A549 (cell line): Measurements from ENCODE around the gene FAM118B.

Experiments
- ATOH8 ChIP-seq: fragments of 250-450 bp; sonication (Bioruptor Pico); IDR thresholded peaks from 2 replicates; pipeline ENCODE4 v1.5.0; 2020; ENCODE audit warnings: low read depth, mild to moderate bottlenecking, moderate library complexity
- CTCF ChIP-seq: fragments of >200 bp; sonication (Bioruptor Twin); formaldehyde crosslinking; IDR thresholded peaks from 3 replicates; pipeline ENCODE4 v1.5.1; 2016
- EP300 ChIP-seq, 2 experiments: fragments of >200 bp; sonication (Bioruptor Twin); formaldehyde crosslinking; IDR thresholded peaks; 2 replicates in 1 of 2; 3 replicates in 1 of 2; pipeline ENCODE4 v1.6.1; 2016 to 2017
- RCOR1 ChIP-seq: fragments of 150-350 bp; IDR thresholded peaks from 2 replicates; pipeline ENCODE4 v1.6.1; 2014; ENCODE audit warnings: antibody characterized with exemption, low read length, low read depth
- SMC3 ChIP-seq: fragments of >200 bp; sonication (Bioruptor Twin); formaldehyde crosslinking; IDR thresholded peaks from 3 replicates; pipeline ENCODE4 v1.6.1; 2018; ENCODE audit warnings: inconsistent platforms

- peak; percentile 18; the same call in 1 of the 3 replicates for TF ChIP-seq CTCF
- no peak for TF ChIP-seq ATOH8
- no peak for TF ChIP-seq EP300 (IDR thresholded peaks at IDR 0.05)
- no peak for TF ChIP-seq RCOR1
- TF ChIP-seq SMC3, result no peak
Measured at GRCh38 chr11:126307706-126308105, 96.1 kb downstream of the FAM118B start.
